ENCODE measurements around the gene GPR37L1. TPM values are rescaled to one million over a fixed set of nuclear protein-coding genes. Genes with fewer than 3 reads are reported as not detected.

Gene GPR37L1
- 0.08 TPM for polyA plus RNA-seq (ENCODE audit: insufficient read length)

- no peak for DNase-seq (ENCODE audit: low read depth)
Observed at GRCh38 chr1:202122639-202123335, at the start of gene GPR37L1. Gene GPR37L1 (plus strand): TSS chr1:202122917. CDS start chr1:202122964, 47 bp downstream.

GRCh38 chr1:202073206-202073605 lies 49.5 kb upstream of the GPR37L1 start:
- DNase-seq (ENCODE audit: low read depth) = no peak

- no peak for DNase-seq (ENCODE audit: low read depth)
Observed at GRCh38 chr1:202074985-202075384, 47.7 kb upstream of the GPR37L1 start.

- no peak for DNase-seq (ENCODE audit: low read depth)
Observed at GRCh38 chr1:202075389-202075788, 47.3 kb upstream of the GPR37L1 start.

- DNase-seq (ENCODE audit: low read depth) = no peak
Observed at GRCh38 chr1:202076050-202076511, 46.6 kb upstream of the GPR37L1 start.

- no peak for DNase-seq (ENCODE audit: low read depth)
Observed at GRCh38 chr1:202078241-202078640, 44.5 kb upstream of the GPR37L1 start.

GRCh38 chr1:202081992-202082391 lies 40.7 kb upstream of the GPR37L1 start:
- no peak for DNase-seq (ENCODE audit: low read depth)

GRCh38 chr1:202084791-202085681 lies 37.7 kb upstream of the GPR37L1 start:
- DNase-seq (ENCODE audit: low read depth) = no peak

- no peak for DNase-seq (ENCODE audit: low read depth)
Observed at GRCh38 chr1:202085682-202086373, 36.9 kb upstream of the GPR37L1 start.

GRCh38 chr1:202086579-202087350 lies 36.0 kb upstream of the GPR37L1 start:
- no peak for DNase-seq (ENCODE audit: low read depth)

GRCh38 chr1:202088206-202088605 lies 34.5 kb upstream of the GPR37L1 start:
- DNase-seq (ENCODE audit: low read depth) = no peak

GRCh38 chr1:202090994-202091393 lies 31.7 kb upstream of the GPR37L1 start:
- no peak for DNase-seq (ENCODE audit: low read depth)

GRCh38 chr1:202093858-202094257 lies 28.9 kb upstream of the GPR37L1 start:
- DNase-seq (ENCODE audit: low read depth) = no peak

- no peak for DNase-seq (ENCODE audit: low read depth)
Observed at GRCh38 chr1:202101184-202101583, 21.5 kb upstream of the GPR37L1 start.

- DNase-seq (ENCODE audit: low read depth) = no peak
Observed at GRCh38 chr1:202104073-202104472, 18.6 kb upstream of the GPR37L1 start.

GRCh38 chr1:202105571-202106339 lies 17.0 kb upstream of the GPR37L1 start:
- DNase-seq (ENCODE audit: low read depth) = no peak

- no peak for DNase-seq (ENCODE audit: low read depth)
Observed at GRCh38 chr1:202106340-202107254, 16.1 kb upstream of the GPR37L1 start.

- DNase-seq (ENCODE audit: low read depth) = no peak
Observed at GRCh38 chr1:202107321-202107761, 15.4 kb upstream of the GPR37L1 start.
